NCI-H187 treated with DMSO at 0.1 percent for 48 hours (cell line): ENCODE measurements around the gene TYK2.

Source experiments
- DNase-seq: peaks from one replicate; lab custom pipeline; 2025; lab: John Stamatoyannopoulos, UW

The TYK2 gene

DNA sequence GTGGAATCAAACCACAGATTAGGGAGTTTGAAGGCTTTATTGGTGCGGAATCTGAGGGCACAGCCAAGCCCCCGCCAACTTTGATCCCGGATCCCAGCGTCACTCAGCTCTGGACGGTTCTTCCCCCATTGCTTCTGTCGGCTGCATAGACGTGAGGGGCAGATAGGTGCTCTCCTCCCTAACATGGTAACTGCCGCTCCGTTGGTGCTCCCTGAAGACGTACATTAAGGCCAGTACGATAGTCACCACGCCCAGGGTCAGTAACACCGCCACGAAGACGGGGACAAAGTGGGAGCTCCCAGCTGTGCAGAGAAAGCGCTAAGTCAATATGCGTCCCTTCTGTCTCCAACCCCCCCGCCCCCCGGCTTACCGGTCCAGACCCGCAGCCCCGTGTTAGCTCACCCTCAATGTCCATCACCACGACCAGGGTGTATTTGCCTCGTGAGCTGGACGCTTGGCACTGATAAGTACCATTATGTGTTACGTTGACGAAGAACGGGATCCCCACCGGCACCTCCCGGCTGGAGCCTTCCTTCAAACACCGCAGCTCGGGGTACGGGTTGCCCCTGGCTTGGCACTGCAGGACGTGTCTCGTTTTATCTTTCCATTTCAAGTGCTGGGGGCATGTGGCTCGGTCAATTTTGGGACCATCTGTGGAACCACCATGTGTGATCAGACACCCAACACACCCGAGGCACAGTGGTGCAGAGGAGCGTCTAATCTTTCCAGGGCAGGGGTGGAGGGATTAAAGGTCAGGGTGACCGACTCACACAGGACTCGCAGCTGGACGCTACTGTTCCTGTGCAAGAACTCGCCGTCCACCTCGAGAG lies 46.4 kb downstream of the TYK2 start:
- DNase-seq: no peak

DNA sequence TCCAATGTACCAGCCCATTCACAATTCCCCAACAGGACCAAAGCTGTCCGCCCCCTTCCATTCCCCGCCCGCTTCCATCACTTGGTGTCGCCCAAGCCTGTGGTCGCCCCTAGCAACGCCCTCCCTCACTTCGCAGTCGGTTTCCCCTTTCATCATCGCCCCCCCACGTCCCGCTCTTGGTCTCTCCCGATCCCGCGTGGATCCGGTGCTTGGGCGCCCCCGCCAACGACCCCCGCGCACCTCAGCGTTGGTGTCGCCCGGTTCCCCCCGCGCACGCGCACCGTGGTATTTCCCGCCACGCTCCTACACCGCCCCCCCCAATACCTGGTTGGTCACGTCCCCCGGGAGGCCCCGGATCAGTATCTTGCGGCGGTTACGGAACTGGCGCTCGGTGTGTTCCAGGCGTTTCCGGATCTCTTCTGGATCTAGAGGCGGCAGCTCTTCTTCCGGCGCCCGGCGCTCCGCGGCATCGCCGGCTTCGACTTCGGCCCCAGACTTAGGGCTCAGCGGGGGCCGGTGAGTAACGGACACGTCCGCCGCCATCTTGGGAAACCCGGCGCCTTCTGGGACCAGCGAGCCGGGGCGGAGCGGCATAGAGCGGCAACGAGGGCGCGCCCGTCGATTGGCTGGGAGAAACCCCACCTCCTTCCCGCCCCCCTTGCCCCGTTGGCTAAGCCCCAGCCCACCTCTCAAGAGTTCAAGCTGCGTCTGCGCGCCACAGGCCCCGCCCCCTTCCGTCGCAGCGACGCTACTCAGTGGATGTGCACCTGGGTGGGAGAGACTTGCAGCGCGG lies 47.2 kb downstream of the TYK2 start, which contains the start of gene RAVER1:
Gene RAVER1, minus strand, starts transcription at position 565 of the 793 bp plus-strand sequence. Its CDS starts 22 bp downstream, at position 543.
- DNase-seq: peak; percentile 35

DNA sequence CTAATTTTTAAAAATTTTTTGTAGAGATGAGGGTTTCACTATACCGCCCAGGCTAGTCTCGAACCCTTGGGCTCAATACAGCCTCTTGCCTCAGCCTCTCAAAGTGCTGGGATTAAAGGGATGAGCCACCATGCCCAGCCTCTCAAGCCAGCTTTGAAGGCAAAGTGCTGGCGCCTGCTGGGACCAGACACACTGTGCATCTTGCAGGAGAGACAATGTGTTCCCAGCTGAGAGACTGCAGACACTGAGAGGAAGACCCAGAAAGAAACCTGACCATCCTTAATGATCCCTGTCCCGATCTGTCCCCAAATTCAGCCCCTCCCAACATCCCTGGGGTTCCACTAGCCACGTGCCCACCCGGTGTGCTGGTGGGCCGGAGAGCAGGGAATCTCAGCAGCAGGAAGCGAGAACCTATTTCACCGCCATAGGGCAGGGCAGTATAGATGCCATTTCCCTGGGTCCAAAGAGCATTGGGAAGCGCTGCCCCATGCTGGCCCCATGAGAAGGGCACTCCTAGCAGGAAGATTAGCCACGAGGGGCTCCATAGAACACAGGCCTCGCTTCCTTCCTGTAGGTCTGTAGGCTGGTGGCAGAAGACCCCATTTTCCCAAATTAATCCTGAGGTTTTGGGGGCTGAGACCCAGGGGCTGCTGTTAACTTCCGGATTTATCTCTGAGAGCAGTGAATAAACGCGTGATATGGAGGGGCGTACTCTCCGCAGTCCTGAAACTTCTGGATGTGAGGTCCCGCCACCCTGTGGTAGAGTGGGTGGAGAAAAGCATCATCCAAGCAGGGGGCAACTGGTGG lies 48.0 kb downstream of the TYK2 start:
- no peak for DNase-seq

DNA sequence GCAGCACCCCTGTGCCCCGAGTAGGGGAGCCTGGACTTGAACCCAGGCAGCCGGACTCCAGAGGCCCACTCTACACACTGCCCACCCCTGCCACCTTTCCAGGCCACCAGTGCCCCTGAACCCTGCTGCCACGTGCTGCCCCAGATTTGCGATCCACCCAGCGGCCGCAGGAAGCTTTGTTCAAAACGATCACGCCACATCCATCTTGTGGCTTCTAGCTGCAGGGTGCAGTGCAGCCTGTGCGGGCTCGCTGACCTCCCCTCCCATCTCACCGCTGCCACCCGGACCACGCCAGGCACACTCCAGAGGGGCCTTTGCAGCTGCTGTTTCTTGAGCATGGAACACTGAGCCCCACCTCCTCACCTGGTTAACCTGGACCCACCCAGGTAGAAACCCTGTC lies 50.8 kb downstream of the TYK2 start:
- DNase-seq: no peak

DNA sequence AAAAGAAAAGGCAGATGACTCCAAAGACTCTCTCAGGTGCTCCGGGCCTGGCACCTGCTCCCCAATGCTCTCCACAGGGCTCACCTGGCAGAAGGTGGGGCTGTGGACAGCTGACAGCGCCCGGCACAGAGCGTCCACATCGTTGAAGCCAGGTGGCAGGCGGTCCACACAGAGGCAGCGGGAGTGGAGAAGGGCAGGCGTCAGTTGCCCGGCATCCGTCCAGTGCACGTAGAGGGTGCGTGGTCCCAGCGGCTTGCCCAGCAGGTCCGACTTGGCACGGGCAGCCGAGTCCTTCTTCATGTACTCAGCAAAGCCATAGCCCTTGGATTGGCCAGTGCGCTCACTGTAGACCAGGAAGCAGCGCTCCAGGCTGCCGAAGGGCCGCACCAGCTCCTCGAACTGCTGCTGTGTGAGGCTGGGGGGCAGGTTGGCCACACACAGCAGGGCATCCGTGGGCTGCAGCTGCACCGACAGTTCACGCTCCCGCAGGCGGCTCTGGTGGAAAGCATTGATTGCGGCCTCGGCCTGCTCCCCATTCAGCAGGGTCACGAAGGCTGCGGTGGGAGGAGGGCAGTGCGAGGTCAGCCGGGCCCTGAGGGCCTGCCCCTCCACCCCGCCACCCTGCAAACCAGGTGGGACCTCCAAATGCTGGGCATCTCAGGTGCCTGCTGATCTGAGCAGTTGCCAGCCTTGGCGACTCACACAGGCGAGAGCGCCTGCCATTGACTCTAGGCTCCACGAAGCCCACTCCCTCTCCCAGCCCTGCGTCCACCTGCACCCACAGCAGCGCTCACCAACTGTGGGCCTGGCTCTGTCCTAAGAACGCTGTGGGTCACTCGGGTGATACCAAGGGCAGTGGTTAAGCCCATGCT lies 51.6 kb downstream of the TYK2 start:
- no peak for DNase-seq

DNA sequence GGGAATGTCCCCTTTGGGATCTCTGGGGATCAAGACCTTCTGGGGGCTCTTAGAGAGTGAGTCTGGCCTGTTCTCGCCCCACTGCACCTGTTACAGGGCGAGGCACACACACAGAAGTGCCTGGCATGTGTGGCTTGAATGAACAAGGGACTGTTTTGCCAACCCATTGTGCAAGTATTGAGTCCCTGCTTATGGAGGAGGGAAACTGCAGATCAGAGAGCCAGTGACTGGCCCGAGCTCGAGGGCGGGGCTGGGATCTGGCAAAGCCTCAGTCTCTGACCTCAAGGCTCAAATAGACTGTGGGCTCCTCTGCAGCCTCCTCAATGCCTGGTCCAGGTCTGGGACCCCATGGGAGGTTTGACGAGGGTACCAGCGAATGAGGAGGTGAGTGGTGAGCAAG lies 52.6 kb downstream of the TYK2 start:
- DNase-seq: no peak

DNA sequence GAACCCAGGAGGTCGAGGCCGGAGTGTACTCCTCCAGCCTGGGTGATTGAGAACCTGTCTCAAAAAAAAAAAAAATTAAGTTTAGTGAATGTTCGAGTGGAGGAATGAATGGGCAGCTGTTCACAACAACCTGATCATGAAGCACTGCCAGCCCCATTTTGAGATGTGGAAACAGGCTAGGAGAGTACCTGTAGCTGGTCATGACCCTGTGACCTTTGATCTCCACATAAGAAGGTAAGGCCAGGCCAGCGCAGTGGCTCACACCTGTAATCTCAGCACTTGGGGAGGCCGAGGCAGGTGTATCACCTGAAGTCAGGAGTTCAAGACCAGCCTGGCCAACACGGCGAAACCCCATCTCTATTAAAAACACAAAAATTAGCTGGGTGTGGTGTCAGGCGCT lies 54.6 kb downstream of the TYK2 start:
- no peak for DNase-seq

DNA sequence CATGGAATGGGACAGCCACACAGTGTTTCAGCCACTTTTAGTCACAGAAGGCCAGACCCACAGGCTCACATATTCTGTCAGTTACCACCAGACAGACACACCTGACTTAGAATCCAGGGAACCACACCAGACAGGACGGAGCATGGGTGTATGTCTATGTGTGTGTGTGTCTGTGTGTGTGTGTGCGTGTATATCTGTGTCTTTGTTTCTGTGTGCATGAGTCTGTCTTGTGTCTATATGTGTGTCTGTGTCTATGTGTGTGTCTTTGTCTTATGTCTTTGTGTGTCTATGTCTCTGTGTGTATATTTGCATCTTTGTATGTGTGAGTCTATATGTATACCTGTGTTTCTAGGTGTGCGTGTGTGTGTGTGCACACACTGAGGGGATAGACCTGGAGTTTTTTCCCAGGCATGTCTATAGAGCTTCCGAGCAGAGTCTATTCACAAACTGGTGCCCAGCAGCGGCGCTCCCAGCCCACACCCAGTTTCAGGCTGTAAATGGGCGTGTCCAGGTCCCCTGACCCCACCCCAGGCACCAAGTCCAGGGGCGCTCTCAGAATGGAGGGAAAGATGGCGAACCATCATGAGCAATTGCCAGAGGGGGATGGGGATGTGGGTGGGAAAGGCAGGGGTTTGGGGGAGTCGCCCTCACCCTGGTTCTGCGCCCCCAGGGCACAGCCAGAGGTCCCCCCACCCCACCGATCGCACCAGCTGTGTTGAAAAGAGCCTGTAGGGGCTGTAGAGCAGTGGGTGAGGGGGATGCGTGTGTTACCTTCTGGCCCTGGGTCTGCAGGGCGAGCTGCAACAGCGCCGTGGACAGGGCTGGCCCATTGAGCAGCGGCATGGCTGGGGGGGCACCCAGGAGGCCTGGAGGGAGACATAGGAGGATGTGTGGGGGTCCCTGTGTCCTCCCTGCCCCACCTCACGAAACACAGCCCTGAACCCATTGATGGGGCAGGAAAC lies 58.2 kb downstream of the TYK2 start:
- DNase-seq: no peak

DNA sequence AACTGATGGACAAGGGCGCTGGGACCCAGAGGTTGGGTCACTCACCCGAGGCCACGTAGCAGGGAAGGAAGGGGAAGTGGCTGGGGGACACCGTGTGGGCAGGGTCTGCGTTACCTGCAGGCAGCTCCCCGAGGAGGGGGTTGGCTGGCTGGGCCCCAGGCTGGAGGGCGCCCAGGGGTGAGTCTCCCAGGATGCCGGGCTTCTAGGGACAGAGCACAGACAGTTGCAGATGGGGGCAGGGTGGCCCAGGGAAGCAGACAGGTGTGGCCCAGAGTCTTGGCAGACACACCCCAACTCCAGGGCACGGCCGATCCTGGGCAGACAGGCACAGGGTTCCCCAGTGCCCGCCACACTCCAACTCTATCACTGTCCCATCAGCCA lies 59.0 kb downstream of the TYK2 start:
- no peak for DNase-seq

DNA sequence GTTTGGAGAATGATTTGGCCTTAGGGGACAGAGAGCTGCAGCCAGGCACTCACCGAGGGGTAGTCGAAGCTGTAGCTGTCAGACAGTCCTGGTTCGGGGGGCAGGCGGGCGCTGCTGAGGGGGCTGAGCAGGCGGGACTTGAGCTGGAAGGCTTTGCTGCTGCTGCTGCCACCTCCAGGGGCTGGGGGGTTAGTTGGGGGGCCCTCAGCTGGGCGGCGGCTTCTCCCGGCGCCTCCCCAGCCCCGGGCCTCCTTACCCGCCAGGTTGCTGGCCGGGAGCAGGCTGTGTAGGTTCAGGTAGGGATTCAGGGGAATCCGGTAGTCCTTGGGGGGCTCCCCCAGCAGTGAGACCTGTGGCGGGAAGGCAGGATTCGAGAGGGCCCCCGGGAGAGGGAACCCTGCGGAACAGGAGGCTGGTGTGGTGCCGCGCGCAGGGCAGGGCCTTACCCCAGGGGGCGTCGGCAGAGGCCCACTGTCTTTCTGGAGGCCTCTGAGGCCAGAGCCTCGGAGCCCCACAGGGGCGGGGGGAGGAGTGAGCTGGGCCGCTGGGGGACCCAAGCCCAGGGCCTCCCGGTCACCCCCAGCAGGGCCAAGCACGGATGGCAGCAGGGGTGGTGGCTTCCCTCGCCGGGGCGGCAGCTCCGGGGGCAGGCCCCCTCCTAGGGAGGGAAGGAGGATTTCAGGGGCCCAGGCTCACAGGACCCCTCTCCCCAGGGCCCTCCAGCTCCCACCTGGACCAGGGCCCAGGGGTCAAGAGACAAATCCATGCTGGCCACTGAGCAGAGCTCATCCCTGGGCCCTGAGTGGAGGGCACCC lies 59.6 kb downstream of the TYK2 start:
- no peak for DNase-seq

DNA sequence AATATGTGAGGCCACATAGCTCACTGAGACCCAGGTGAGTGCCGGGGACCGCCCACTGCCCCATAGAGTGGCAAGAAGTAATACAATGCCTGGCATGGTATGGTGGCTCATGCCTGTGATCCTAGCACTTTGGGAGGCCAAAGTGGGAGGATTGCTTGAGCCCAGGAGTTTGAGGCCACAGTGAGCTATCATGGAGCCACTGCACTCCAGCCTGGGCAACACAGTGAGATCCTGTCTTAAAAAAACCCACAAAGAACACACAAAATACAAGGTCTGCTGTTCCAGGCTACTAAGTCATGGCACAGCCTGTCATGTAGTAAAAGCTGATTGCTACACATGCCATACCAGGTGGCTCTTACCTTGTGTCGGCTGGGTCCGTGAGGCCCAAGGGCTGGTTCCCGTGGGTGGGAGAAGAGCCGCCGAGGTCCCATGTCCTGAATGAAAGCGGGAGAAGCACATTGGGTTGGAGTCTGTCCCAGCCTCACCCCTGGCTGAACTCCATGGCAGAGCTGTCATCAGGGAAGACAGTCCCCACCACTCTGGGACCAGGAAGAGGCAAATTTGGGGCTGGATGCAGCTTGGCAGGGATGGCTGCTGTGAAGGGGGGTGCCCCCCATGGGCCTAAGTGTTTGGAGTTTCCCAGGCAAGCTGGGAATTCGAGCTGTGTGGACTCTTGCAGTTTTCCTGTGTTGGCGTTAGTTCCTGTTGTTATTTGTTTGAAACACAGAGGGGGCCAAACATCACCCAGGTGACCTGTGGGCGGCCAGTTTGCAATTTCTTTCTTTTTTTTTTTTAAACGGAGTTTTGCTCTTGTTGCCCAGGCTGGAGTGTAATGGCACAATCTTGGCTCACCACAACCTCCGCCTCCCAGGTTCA lies 61.3 kb downstream of the TYK2 start:
- DNase-seq: no peak

DNA sequence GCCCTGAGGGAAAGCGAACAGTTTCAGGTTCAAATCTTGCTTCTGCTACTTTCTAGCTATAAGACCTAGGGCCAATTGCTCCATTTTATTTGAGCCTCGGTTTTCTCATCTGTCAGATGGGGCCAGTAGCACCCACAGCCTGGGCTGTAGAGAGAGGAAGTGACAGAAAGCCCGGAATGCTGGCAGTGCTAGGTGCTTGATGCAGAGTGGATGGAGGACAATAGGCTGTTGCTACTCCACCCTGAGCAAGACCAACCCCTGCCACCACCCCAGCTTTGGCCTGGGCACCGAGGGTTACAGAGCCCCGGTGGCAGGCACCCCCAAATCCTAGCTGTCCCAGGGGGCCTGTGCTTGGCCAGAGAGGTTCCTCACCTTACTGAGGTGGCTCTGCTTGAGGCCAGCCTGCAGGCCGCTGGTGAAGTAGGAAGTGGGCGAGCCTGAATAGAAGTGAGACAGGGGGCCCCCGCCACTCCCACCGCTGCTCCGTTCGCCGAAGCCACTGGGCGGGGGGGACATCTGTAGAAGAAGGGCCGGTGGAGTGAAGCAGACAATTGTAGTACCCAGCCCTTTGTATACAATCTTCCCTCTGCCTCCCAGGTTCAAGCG lies 62.4 kb downstream of the TYK2 start:
- no peak for DNase-seq

DNA sequence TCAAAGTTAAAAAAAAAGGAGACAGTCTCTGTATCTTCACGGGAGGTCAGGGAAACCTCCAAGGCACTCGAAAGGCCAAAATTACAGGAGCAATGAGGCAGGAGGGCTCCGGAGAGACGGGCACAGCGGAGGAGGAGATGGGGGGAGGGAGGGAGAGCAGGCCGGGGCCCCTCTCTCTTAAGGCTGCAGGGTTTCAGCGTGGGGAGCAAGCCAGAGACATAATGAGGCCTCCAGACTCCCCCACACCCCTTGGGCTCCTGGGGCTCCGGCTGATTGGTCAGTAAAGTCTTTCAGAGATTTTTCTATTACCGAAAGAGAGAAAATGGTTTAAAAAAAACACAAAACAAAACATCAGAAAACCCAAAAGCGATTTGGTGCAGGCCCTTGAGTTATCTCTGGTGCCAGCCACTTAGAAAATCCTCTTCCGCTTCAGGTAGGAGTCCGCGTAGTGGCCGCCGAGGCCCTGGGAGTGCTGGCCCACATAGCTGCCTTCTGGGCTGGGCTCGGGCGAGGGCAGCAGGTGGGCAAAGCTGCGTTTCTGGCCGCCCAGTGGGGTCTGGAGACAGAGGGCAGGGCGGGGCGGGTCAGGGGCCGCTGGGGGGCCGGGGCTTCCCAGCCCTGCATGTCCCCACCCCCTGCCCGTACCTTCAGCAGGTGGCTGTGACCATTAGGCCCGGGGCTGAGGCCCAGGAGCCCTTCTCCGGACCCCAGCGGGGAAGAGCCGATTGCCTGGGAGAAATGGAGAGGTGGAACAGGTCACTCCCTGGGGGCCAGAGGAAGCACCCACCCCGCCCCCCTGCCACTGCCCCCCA lies 63.1 kb downstream of the TYK2 start:
- DNase-seq: no peak

DNA sequence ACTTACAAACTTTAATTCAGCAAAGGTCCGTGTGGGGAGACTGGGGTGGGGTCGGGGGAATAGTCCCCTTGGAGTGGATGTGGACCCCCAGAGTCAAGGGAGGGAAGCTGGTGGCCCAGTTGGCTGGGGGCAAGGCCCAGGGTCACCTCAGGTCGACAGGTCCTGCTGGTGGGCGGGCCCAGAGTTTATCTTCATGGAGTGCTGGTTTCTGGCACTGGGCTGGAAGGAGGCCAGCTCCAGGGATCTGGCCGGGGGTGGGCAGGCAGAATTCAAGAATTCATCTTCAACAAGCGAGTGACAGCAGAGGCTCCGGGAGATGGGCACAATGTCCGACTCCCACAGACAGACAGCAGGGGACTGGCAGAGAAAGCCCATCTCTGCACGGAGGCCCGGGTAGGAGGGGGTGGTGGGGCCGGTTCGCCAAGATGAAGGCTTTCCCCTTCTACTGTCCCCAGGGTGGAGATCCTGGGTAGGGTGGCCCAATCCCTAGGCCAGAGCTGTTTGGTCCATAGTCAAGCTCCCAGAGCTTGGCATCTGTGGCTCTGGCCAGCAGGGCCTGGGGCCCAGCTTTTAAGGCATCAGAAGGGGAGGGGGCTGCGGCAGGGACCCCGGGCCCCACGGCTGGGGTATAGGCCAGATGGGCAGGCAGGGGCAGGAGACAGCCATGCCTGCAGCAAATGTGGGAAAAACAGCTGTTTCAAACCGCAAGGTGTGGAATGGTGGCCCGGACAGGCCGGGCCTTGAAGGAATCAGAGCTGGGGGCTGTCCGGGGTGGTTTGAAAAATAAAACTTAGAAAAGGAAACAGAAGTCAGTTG lies 63.9 kb downstream of the TYK2 start:
- DNase-seq: no peak

DNA sequence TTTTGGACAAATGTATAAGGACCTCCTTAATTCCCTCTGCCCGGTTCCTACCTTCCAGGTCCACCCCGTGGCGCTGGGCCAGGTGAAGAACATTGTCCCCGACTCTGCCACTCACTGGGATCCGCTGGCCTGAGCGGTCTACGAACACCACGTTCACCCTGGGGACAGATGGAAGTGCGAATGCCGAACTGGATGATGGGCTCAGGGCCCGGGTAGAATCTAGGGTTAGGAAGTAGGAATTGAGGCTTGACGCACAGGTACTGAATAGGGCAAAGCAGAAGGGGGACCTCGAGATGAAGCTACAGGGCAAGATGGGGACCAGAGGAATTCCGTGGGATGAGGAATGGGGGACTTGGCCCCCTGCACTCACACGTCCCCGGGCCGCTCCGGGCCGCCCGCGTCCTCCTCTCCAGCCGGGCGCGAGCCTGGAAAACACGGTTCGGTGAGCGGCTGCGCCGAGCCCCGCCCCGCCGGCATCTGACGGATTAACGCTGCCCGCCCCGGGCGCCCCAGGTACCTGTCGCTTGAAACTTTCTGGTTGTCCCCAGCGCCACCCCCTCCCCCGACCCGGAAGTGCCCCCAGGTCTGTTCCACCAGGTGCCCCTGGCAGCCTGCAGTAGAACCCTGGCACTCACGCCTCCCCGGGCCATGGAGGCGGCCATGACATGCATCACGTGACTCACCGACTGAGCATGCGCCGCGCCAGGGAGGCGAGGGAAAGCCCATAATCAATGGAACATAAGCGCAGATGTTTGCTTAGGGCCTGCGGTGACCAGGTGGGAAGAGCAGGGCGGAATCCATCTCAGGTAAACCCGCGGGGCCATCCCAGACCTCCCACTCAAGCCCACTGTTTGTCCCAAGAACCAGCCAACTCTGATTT lies 64.8 kb downstream of the TYK2 start, which contains the start of gene FDX2:
Gene FDX2, minus strand, starts transcription at position 681 of the 880 bp plus-strand sequence. Its CDS starts 19 bp downstream, at position 662.
- DNase-seq: no peak
